ENCODE measurements around the gene SPOCK1.

The SPOCK1 gene

GRCh38 chr5:136998854-136999357 is 500.2 kb downstream of the SPOCK1 start:
- TF ChIP-seq POLR2AphosphoS5 (IDR thresholded peaks at IDR 0.05; ENCODE audit: low read depth, low read length) (no peak), FOXP2 (optimal IDR thresholded peaks at IDR 0.05; ENCODE audit: borderline replicate concordance, extremely low read depth, extremely low read length, insufficient read depth) (no peak), TAF1 (IDR thresholded peaks at IDR 0.05; ENCODE audit: borderline replicate concordance, insufficient read depth, low read length) (no peak), REST (IDR thresholded peaks at IDR 0.05; ENCODE audit: insufficient read depth in 1 of 2, low read depth in 2 of 2, low read length in 2 of 2) (no peak), SIN3A (IDR thresholded peaks at IDR 0.05; ENCODE audit: borderline replicate concordance, insufficient read depth, low read length) (no peak)

DNA sequence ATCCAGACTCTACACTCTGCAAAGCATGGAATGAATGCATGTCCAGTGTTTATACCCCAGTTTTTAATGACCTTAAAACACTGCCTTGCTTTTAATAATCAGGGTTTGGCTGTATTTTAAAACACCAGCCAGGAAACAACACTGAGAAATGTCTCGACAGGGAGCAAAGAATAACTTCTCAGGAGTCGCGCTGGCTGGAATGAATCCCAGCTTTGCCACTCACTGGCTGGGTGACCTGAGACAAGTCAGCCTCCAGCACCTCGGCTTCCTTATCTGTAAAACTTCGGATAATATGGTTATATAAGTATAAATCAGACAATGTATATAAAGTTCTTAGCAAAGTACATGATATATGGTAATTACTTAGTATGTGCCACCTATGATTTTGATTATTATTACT is 505.0 kb downstream of the SPOCK1 start:
- TF ChIP-seq FOXP2 (optimal IDR thresholded peaks at IDR 0.05; ENCODE audit: borderline replicate concordance, extremely low read depth, extremely low read length, insufficient read depth) (no peak), TAF1 (IDR thresholded peaks at IDR 0.05; ENCODE audit: borderline replicate concordance, insufficient read depth, low read length) (no peak), SIN3A (IDR thresholded peaks at IDR 0.05; ENCODE audit: borderline replicate concordance, insufficient read depth, low read length) (no peak), POLR2AphosphoS5 (IDR thresholded peaks at IDR 0.05; ENCODE audit: low read depth, low read length) (no peak), REST (IDR thresholded peaks at IDR 0.05; ENCODE audit: insufficient read depth in 1 of 2, low read depth in 2 of 2, low read length in 2 of 2) (no peak)

DNA sequence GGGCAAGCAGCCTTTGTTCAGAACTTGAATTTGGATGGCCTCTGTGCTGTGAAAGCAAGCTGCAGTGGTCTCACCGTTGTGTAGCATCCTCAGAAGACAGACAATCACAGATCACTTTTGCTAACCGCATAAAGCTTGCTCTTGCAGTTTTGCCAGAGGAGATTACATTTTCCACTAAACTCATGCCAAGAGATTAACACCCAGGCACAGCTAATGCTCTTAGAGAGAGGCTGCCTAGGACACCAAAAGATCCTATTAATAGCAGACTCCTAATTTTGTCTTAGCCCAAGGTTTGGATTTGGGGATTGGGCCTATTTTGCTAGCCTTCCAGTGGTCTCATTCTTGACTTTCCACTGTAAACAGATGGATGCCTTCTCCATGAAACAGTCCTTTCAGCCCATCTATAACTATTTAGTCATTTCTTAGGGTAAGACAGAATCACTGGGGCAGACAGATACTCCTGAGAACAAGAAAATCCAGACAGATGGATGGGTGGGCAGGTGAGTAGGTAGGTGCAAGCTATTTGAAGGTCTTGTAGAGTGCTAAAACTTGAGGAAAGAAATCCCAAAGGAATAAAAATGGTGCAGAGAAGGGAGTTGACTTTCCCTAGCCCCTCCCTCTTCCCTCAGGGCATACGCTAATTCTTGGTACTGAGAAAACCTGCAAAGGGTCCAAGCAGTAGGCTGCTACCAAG is 506.2 kb downstream of the SPOCK1 start:
- TF ChIP-seq POLR2AphosphoS5 (IDR thresholded peaks at IDR 0.05; ENCODE audit: low read depth, low read length) (no peak), REST (IDR thresholded peaks at IDR 0.05; ENCODE audit: insufficient read depth in 1 of 2, low read depth in 2 of 2, low read length in 2 of 2) (no peak), SIN3A (IDR thresholded peaks at IDR 0.05; ENCODE audit: borderline replicate concordance, insufficient read depth, low read length) (no peak), FOXP2 (optimal IDR thresholded peaks at IDR 0.05; ENCODE audit: borderline replicate concordance, extremely low read depth, extremely low read length, insufficient read depth) (no peak), TAF1 (IDR thresholded peaks at IDR 0.05; ENCODE audit: borderline replicate concordance, insufficient read depth, low read length) (no peak)

DNA sequence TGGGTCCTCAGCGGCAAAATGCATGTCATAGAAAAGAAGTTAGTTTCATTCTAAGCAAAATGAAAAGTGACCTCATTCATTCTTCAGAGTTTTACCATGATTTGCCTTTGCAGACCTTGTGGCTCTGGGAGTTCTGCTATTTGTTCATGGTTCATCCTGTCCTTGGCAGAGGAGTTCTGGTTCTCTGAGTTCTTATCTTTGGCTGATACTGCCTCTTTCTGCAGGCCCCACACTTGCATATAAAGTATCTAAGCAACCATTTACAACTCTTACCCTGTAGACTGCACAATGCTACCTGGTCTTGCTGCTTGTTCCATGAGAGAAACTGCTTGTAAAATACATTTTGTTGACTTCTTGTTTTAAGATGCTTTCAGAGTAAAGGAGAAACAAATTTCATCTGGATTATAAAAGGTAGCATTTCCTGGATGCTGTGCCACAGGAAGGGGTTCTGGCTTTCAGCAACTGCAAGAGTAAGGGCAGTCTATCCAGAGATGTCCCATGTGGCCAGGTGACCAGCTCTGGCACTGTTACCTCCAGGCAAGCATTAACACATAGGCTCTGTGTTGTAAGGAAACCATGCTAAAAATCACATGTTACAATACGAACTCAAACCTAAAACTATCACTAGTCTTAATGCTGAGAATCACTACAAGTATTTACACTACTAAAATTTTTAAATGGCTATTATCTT is 513.2 kb downstream of the SPOCK1 start:
- TF ChIP-seq FOXP2 (optimal IDR thresholded peaks at IDR 0.05; ENCODE audit: borderline replicate concordance, extremely low read depth, extremely low read length, insufficient read depth) (no peak), REST (IDR thresholded peaks at IDR 0.05; ENCODE audit: insufficient read depth in 1 of 2, low read depth in 2 of 2, low read length in 2 of 2) (no peak), SIN3A (IDR thresholded peaks at IDR 0.05; ENCODE audit: borderline replicate concordance, insufficient read depth, low read length) (no peak), POLR2AphosphoS5 (IDR thresholded peaks at IDR 0.05; ENCODE audit: low read depth, low read length) (no peak), TAF1 (IDR thresholded peaks at IDR 0.05; ENCODE audit: borderline replicate concordance, insufficient read depth, low read length) (no peak)
